Peyer's patch (tissue), 4 donors: Measurements from ENCODE around the gene UNC13D. TPM values are rescaled to one million over a fixed set of nuclear protein-coding genes. Genes with fewer than 3 reads are reported as not detected.

ENCODE experiments used
- DNase-seq, 3 donors: peaks; one replicate each; pipeline ENCODE4 v3.0.0-alpha.2; 2017 to 2019
- H3K27ac ChIP-seq, 4 donors: fragments of 200-600 bp; sonication (generic); one replicate each; pipeline ENCODE4 v1.5.1; 2016 to 2019
- H3K27me3 ChIP-seq, 2 donors: fragments of 200-600 bp; sonication (generic); one replicate each; pipeline ENCODE4 v1.5.1; 2019
- H3K36me3 ChIP-seq, 3 donors: fragments of 200-600 bp; sonication (generic); one replicate each; pipeline ENCODE4 v1.5.1; 2016 to 2019
- H3K4me1 ChIP-seq, 4 donors: fragments of 200-600 bp; sonication (generic); one replicate each; pipeline ENCODE4 v1.5.1; 2016 to 2019
- H3K4me3 ChIP-seq, 4 donors: fragments of 200-600 bp; sonication (generic); 1 replicate in 3 of 4; 2 replicates in 1 of 4; pipeline ENCODE4 v1.5.1; 2016 to 2019; ENCODE audit warnings: mild to moderate bottlenecking in 1 of 4
- H3K9me3 ChIP-seq, 4 donors: fragments of 200-600 bp; sonication (generic); one replicate each; pipeline ENCODE4 v1.5.1; 2016 to 2019; ENCODE audit warnings: mild to moderate bottlenecking in 1 of 4
- CTCF ChIP-seq, 6 experiments: fragments of 450-650 bp in 4 of 6; fragments of 200-600 bp in 2 of 6; sonication (generic) in 1 of 6; IDR thresholded peaks; one replicate each; pipeline ENCODE4 v1.5.1; 2017 to 2019; ENCODE audit warnings: antibody characterized with exemption in 6 of 6, mild to moderate bottlenecking in 3 of 6, moderate library complexity in 1 of 6
- POLR2A ChIP-seq, 2 donors: fragments of 450-650 bp; IDR thresholded peaks; one replicate each; pipeline ENCODE4 v1.5.1; 2017; ENCODE audit warnings: antibody characterized with exemption in 2 of 2, mild to moderate bottlenecking in 2 of 2, moderate library complexity in 2 of 2
- total RNA-seq, 4 donors: library from RNA; depleted of rRNA; stranded (reverse); fragments of >200 nt; gene quantifications; one replicate each; pipeline ENCODE4 v1.1.0, GENCODE V29; 2016

Gene UNC13D
- total RNA-seq, 4 donors from 2014 or later = 8.4 to 45.4 (median 22.2) TPM

GRCh38 chr17:75826561-75827307 is 17.5 kb downstream of the UNC13D start:
- no peak for TF ChIP-seq POLR2A (IDR thresholded peaks at IDR 0.05)
- no peak for TF ChIP-seq CTCF (IDR thresholded peaks at IDR 0.05)
- no peaks in the 10 kb centered on the region for H3K27me3 ChIP-seq
- no peak for DNase-seq
- peaks cover 0 to 43% (median 0%) of the 10 kb centered on the region in 3 donors for H3K36me3 ChIP-seq
- H3K9me3 ChIP-seq = no peaks in the 10 kb centered on the region
- H3K27ac ChIP-seq = peak overlapping the region; percentile 32 to 79 (median 64)
- no peak overlapping the region for H3K4me3 ChIP-seq
- peaks cover 0 to 25% (median 7%) of the 10 kb centered on the region in 4 donors for H3K4me1 ChIP-seq

- Histone ChIP-seq H3K36me3 (peaks cover 0 to 47% (median 0%) of the 10 kb centered on the region in 3 donors), H3K4me3 (no peak overlapping the region), H3K27ac (no peak overlapping the region), H3K4me1 (peaks cover 0 to 19% (median 7%) of the 10 kb centered on the region in 4 donors), H3K9me3 (no peaks in the 10 kb centered on the region), H3K27me3 (no peaks in the 10 kb centered on the region)
- no peak for DNase-seq
- TF ChIP-seq POLR2A (IDR thresholded peaks at IDR 0.05) (no peak), CTCF (IDR thresholded peaks at IDR 0.05) (no peak)
Measured at GRCh38 chr17:75825748-75826370, 18.3 kb downstream of the UNC13D start.

GRCh38 chr17:75825149-75825552 is 19.1 kb downstream of the UNC13D start:
- no peak overlapping the region for H3K4me3 ChIP-seq
- H3K9me3 ChIP-seq = no peaks in the 10 kb centered on the region
- DNase-seq = no peak
- H3K4me1 ChIP-seq = peaks cover 0 to 19% (median 7%) of the 10 kb centered on the region in 4 donors
- H3K36me3 ChIP-seq = peaks cover 0 to 51% (median 0%) of the 10 kb centered on the region in 3 donors
- H3K27me3 ChIP-seq = no peaks in the 10 kb centered on the region
- no peak overlapping the region for H3K27ac ChIP-seq
- TF ChIP-seq POLR2A (IDR thresholded peaks at IDR 0.05) (no peak), CTCF (IDR thresholded peaks at IDR 0.05) (no peak)

- H3K4me1 ChIP-seq = peaks cover 0 to 19% (median 7%) of the 10 kb centered on the region in 4 donors
- H3K27ac ChIP-seq = no peak overlapping the region
- H3K4me3 ChIP-seq = no peak overlapping the region
- peaks cover 0 to 56% (median 0%) of the 10 kb centered on the region in 3 donors for H3K36me3 ChIP-seq
- no peak for DNase-seq
- H3K27me3 ChIP-seq = no peaks in the 10 kb centered on the region
- no peaks in the 10 kb centered on the region for H3K9me3 ChIP-seq
- no peak for TF ChIP-seq POLR2A (IDR thresholded peaks at IDR 0.05)
- no peak for TF ChIP-seq CTCF (IDR thresholded peaks at IDR 0.05)
Measured at GRCh38 chr17:75824666-75825065, 19.5 kb downstream of the UNC13D start.

GRCh38 chr17:75824050-75824552 is 20.1 kb downstream of the UNC13D start:
- TF ChIP-seq CTCF (IDR thresholded peaks at IDR 0.05) (no peak), POLR2A (IDR thresholded peaks at IDR 0.05) (no peak)
- Histone ChIP-seq H3K27ac (no peak overlapping the region), H3K9me3 (no peaks in the 10 kb centered on the region), H3K4me1 (peaks cover 0 to 19% (median 7%) of the 10 kb centered on the region in 4 donors), H3K4me3 (no peak overlapping the region), H3K27me3 (no peaks in the 10 kb centered on the region), H3K36me3 (peaks cover 0 to 62% (median 0%) of the 10 kb centered on the region in 3 donors)
- no peak for DNase-seq
